Activated CD4-positive, alpha-beta T cell treated with anti-CD3 and anti-CD28 coated beads, Interleukin-2, amount 50 U/mL, for 1 hour (primary cell): ENCODE data around the gene AOX1.
"Not testable (repeated sequence)": the region's sequence is repeated elsewhere in the genome, so short reads cannot be mapped to it uniquely, and the experiment has no call there.

Experiments used
- DNase-seq: peaks from one replicate; pipeline ENCODE4 v3.0.0-alpha.2; 2020

Gene AOX1

GRCh38 chr2:200631287-200631686, 45.5 kb downstream of the AOX1 start:
- DNase-seq, result no peak

GRCh38 chr2:200634231-200634964, 48.6 kb downstream of the AOX1 start:
- DNase-seq, result no peak

GRCh38 chr2:200635251-200635650, 49.4 kb downstream of the AOX1 start:
- DNase-seq, result no peak

GRCh38 chr2:200637901-200638300, 52.1 kb downstream of the AOX1 start:
- no peak for DNase-seq

GRCh38 chr2:200640176-200640575, 54.4 kb downstream of the AOX1 start:
- no peak for DNase-seq

GRCh38 chr2:200640901-200641300, 55.1 kb downstream of the AOX1 start:
- DNase-seq, result no peak

GRCh38 chr2:200648518-200649281, 62.9 kb downstream of the AOX1 start:
- DNase-seq, result not testable (repeated sequence)

- DNase-seq, result no peak
Observed at GRCh38 chr2:200649724-200650123, 63.9 kb downstream of the AOX1 start.

- DNase-seq, result no peak
Observed at GRCh38 chr2:200650195-200650594, 64.4 kb downstream of the AOX1 start.

GRCh38 chr2:200652158-200652557, 66.3 kb downstream of the AOX1 start:
- no peak for DNase-seq

GRCh38 chr2:200653021-200653420, 67.2 kb downstream of the AOX1 start:
- no peak for DNase-seq

- no peak for DNase-seq
Observed at GRCh38 chr2:200654823-200655222, 69.0 kb downstream of the AOX1 start.

- DNase-seq, result no peak
Observed at GRCh38 chr2:200655918-200656580, 70.2 kb downstream of the AOX1 start.

- DNase-seq, result no peak
Observed at GRCh38 chr2:200658278-200658864, 72.6 kb downstream of the AOX1 start.

- DNase-seq, result no peak
Observed at GRCh38 chr2:200659410-200659809, 73.6 kb downstream of the AOX1 start.

- no peak for DNase-seq
Observed at GRCh38 chr2:200661477-200661876, 75.7 kb downstream of the AOX1 start.

- DNase-seq, result no peak
Observed at GRCh38 chr2:200662727-200663126, 76.9 kb downstream of the AOX1 start.

GRCh38 chr2:200664770-200665494, 79.1 kb downstream of the AOX1 start:
- DNase-seq, result no peak

GRCh38 chr2:200665626-200666453, 80.0 kb downstream of the AOX1 start:
- DNase-seq, result no peak

GRCh38 chr2:200667413-200667812, 81.6 kb downstream of the AOX1 start:
- DNase-seq, result no peak

- no peak for DNase-seq
Observed at GRCh38 chr2:200668478-200668877, 82.7 kb downstream of the AOX1 start.

GRCh38 chr2:200669308-200669707, 83.5 kb downstream of the AOX1 start:
- no peak for DNase-seq
